Osteocyte (in vitro differentiated cells): ENCODE measurements around the gene RIPK3. TPM values are rescaled to one million over a fixed set of nuclear protein-coding genes. Genes with fewer than 3 reads are reported as not detected.

ENCODE experiments used
- DNase-seq: peaks from one replicate; pipeline ENCODE4 v3.0.0; 2021; ENCODE audit warnings: mixed read lengths; ENCODE audit not compliant: unreplicated experiment; ENCODE audit errors: extremely low spot score
- H3K27ac Mint-ChIP-seq: one replicate; pipeline ENCODE4 v1.8.0; 2021; ENCODE audit warnings: mild to moderate bottlenecking, mixed read lengths; ENCODE audit not compliant: unreplicated experiment
- H3K27me3 Mint-ChIP-seq: one replicate; pipeline ENCODE4 v1.8.0; 2021; ENCODE audit warnings: mixed read lengths; ENCODE audit not compliant: unreplicated experiment
- H3K36me3 Mint-ChIP-seq: one replicate; pipeline ENCODE4 v1.8.0; 2021; ENCODE audit warnings: mixed read lengths; ENCODE audit not compliant: unreplicated experiment
- H3K4me1 Mint-ChIP-seq: one replicate; pipeline ENCODE4 v1.8.0; 2021; ENCODE audit warnings: mixed read lengths; ENCODE audit not compliant: unreplicated experiment
- H3K4me3 Mint-ChIP-seq: one replicate; pipeline ENCODE4 v1.8.0; 2021; ENCODE audit warnings: mild to moderate bottlenecking, moderate library complexity, mixed read lengths; ENCODE audit not compliant: unreplicated experiment
- H3K9me3 Mint-ChIP-seq: one replicate; pipeline ENCODE4 v1.8.0; 2021; ENCODE audit warnings: mixed read lengths; ENCODE audit not compliant: unreplicated experiment
- CTCF ChIP-seq: fragments of 200-600 bp; sonication (generic); IDR thresholded peaks from 2 replicates; pipeline ENCODE4 v1.5.0; 2021; ENCODE audit warnings: antibody characterized with exemption, mild to moderate bottlenecking, moderate library complexity
- total RNA-seq: library from RNA; stranded (reverse); gene quantifications from 2 replicates; pipeline ENCODE4 v1.2.1, GENCODE V29; 2021

RIPK3 gene
- total RNA-seq, 1 donor from 2014 or later = 0.78 TPM

- H3K27me3 Mint-ChIP-seq = no peaks in the 10 kb centered on the region
- DNase-seq = no peak
- no peak overlapping the region for H3K4me3 Mint-ChIP-seq
Observed at GRCh38 chr14:24325963-24326362, 13.8 kb downstream of the RIPK3 start.

GRCh38 chr14:24325041-24325530, 14.7 kb downstream of the RIPK3 start:
- Mint-ChIP-seq H3K9me3 (no peaks in the 10 kb centered on the region), H3K27ac (no peak overlapping the region), H3K36me3 (no peaks in the 10 kb centered on the region), H3K4me3 (no peak overlapping the region), H3K4me1 (peaks cover 2% of the 10 kb centered on the region), H3K27me3 (peaks cover 3% of the 10 kb centered on the region)
- no peak for DNase-seq
- TF ChIP-seq CTCF = no peak

More at GRCh38 chr14:24325963-24326362, 13.8 kb downstream of the RIPK3 start:
- Mint-ChIP-seq H3K27ac (no peak overlapping the region), H3K9me3 (no peaks in the 10 kb centered on the region), H3K36me3 (no peaks in the 10 kb centered on the region), H3K4me1 (peaks cover 2% of the 10 kb centered on the region)
- no peak for TF ChIP-seq CTCF

GRCh38 chr14:24324024-24324423, 15.8 kb downstream of the RIPK3 start:
- no peak for DNase-seq
- TF ChIP-seq CTCF = no peak
- no peak overlapping the region for H3K27ac Mint-ChIP-seq
- H3K4me1 Mint-ChIP-seq = peaks cover 2% of the 10 kb centered on the region
- H3K27me3 Mint-ChIP-seq = peaks cover 6% of the 10 kb centered on the region
- H3K36me3 Mint-ChIP-seq = no peaks in the 10 kb centered on the region
- no peak overlapping the region for H3K4me3 Mint-ChIP-seq
- H3K9me3 Mint-ChIP-seq = no peaks in the 10 kb centered on the region

DNA sequence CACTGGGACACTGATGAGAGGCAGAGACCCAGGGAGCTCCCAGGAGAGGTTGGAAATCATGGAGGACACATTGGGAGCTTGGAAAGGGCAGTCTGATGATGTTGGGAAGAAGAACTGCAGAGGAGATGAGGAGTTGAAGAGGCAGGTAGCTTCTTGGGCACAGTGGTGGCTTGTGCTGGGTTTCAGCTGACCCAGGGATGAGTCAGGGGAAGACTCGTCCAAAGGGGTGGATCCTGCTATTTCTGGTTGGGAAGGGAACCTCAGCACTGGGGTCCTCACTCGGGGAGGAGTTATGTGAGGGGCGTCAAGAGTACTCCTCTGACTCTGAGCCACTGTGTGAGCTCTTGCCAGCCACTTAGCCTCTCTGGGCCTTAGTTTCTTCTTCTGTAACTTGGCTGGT, 16.4 kb downstream of the RIPK3 start:
- Mint-ChIP-seq H3K9me3 (no peaks in the 10 kb centered on the region), H3K36me3 (no peaks in the 10 kb centered on the region), H3K4me1 (peaks cover 2% of the 10 kb centered on the region), H3K4me3 (no peak overlapping the region), H3K27ac (no peak overlapping the region), H3K27me3 (peaks cover 6% of the 10 kb centered on the region)
- no peak for DNase-seq
- TF ChIP-seq CTCF = no peak

GRCh38 chr14:24322672-24323071, 17.1 kb downstream of the RIPK3 start:
- no peaks in the 10 kb centered on the region for H3K36me3 Mint-ChIP-seq
- no peak overlapping the region for H3K27ac Mint-ChIP-seq
- H3K9me3 Mint-ChIP-seq = no peaks in the 10 kb centered on the region
- H3K4me3 Mint-ChIP-seq = no peak overlapping the region
- TF ChIP-seq CTCF = no peak
- H3K27me3 Mint-ChIP-seq = peaks cover 6% of the 10 kb centered on the region
- peaks cover 5% of the 10 kb centered on the region for H3K4me1 Mint-ChIP-seq
- DNase-seq = no peak
